ENCODE measurements around the gene CCDC7.

DNA sequence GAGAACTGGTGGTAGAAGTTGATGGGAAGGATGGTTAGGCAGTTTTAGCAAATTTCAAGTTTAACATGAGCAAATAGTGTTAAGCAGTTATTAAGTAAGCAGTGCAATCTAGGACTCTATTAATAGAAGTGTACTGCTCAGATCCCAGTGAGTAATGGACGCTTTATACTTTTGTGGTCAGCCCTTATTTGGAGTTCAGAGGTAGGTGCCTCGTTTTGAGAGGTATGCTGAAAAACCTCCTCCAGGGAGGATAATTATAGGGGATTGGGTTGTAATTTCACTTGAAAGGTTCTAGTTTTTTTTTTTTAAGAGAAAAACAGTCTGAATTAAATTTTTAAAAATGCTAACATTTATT lies 33.5 kb upstream of the CCDC7 start:
- TF ChIP-seq EZH2 (IDR thresholded peaks at IDR 0.05; ENCODE audit: insufficient read depth, low read length): no peak
- TF ChIP-seq, protein P1, sequence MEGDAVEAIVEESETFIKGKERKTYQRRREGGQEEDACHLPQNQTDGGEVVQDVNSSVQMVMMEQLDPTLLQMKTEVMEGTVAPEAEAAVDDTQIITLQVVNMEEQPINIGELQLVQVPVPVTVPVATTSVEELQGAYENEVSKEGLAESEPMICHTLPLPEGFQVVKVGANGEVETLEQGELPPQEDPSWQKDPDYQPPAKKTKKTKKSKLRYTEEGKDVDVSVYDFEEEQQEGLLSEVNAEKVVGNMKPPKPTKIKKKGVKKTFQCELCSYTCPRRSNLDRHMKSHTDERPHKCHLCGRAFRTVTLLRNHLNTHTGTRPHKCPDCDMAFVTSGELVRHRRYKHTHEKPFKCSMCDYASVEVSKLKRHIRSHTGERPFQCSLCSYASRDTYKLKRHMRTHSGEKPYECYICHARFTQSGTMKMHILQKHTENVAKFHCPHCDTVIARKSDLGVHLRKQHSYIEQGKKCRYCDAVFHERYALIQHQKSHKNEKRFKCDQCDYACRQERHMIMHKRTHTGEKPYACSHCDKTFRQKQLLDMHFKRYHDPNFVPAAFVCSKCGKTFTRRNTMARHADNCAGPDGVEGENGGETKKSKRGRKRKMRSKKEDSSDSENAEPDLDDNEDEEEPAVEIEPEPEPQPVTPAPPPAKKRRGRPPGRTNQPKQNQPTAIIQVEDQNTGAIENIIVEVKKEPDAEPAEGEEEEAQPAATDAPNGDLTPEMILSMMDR (IDR thresholded peaks at IDR 0.05; ENCODE audit: insufficient read depth, low read depth, low read length): no peak
